HG02885 (cell line): ENCODE data around the gene ULK4.
"Not testable (repeated sequence)": the region's sequence is repeated elsewhere in the genome, so short reads cannot be mapped to it uniquely, and the experiment has no call there.

ENCODE experiments used
- ATAC-seq: cut with Tn5 transposase; IDR thresholded peaks from one replicate; pipeline ENCODE4 v1.9.1; 2021; ENCODE audit warnings: mild to moderate bottlenecking; ENCODE audit not compliant: unreplicated experiment, poor library complexity

Gene ULK4

DNA sequence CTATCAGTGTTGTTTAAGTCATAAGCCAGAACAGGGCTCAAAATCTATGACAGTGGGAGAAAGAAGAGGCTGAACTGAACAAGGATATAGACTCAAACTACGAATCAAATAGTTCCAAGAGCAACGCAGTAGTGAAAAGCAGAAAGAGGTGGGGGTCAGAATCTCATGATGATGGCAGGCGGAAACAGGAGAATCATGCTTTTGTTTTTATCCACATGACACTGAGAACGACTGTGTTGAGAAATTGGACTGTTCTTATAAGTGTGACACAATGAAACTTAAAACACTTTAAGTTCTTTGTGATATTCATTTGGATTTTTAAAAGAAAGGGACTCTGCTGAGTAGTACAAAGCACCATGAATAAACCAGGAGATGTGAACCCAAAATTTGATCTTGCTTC is 309.4 kb downstream of the ULK4 start:
- no peak for ATAC-seq

DNA sequence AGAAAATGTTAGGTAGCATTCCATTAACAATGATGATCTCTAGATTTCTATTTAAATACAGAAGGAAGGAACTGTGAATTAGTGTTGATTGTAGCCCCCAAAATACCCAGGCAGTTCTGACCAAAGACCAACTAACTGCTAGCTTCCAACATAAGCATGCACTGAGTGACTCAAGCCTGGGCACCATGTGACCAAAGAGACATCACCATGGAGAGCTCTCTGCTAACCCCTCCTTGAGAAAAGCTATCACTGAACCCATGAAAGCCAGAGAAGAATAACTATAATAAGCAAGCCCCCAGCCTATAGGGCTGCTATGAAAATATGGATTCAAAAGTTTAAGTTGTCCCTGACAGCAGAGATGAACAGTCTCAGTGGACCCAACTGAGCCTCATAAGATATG is 310.2 kb downstream of the ULK4 start:
- no peak for ATAC-seq

DNA sequence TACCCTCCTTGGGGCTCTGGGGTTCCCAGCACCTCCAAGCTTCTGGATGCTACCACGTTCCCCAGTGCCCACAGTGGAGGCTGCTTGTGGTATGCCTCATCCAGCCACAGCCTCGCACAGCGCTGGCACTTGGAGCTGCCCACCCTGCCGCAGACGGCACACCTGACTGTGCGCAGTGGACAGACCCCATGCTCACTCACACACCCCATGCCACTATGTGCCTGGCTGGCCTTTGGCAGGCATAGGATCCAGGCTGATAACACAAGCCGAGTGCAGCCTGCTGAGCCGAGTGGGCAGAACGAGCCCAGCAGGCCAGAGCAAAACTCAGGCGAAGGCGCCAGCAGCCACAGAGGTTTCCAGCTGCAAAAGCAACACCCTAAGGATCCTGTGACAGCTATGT is 311.5 kb downstream of the ULK4 start:
- no peak for ATAC-seq

DNA sequence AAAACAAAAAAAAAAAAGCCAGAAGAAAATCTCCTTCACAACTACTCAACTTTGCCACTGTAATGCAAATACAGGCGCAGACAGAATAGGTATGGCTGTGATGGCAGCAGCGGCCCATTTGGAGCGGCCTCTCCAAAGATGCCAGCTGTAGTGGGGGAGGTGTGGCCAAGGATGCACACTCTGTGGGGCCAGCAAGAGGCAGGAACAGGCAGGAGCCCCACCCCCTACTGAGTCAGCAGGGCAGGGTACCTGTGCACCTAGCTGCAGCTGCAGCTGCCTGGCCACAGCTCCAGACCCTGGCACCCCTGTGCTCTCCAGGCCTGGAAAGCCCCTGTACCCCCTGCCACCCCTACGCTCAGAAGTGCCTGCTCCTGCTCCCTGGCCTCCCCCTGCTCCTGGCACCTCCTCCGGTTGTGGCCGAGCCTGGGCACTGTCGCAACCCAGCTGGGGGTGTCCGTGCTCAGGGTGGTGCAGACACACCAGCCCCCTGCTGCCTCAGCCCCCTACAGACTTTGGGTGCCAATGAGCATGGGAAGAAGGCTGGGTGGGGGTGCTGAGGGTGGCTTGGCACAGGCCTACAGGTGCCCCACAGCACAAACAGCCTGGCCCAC is 312.7 kb downstream of the ULK4 start:
- ATAC-seq, result no peak

DNA sequence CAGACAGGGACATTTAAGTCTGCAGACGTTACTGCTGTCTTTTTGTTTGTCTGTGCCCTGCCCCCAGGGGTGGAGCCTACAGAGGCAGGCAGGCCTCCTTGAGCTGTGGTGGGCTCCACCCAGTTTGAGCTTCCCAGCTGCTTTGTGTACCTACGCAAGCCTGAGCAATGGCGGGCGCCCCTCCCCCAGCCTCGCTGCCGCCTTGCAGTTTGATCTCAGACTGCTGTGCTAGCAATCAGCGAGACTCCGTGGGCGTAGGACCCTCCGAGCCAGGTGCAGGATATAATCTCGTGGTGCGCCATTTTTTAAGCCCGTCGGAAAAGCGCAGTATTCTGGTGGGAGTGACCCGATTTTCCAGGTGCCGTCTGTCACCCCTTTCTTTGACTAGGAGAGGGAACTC is 314.2 kb downstream of the ULK4 start:
- not testable (repeated sequence) for ATAC-seq

DNA sequence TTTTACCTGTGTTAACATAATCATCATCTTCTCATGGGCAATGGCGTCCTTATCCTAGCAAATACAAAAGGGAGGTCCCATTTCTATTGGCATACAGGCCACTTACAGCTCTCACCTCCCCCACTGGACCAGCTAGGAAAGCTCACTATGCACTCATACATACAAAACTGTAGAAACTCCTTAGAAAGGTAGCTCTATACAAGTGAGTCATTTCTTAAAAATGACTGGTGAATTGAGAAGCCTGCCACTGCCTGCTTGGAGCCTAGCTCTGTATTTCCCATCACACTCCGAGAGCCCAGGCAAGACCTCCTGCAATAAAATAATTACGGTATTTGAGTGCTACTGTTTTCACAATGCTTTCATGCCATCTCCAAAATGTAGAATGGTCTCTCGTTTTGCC is 321.8 kb downstream of the ULK4 start:
- no peak for ATAC-seq

DNA sequence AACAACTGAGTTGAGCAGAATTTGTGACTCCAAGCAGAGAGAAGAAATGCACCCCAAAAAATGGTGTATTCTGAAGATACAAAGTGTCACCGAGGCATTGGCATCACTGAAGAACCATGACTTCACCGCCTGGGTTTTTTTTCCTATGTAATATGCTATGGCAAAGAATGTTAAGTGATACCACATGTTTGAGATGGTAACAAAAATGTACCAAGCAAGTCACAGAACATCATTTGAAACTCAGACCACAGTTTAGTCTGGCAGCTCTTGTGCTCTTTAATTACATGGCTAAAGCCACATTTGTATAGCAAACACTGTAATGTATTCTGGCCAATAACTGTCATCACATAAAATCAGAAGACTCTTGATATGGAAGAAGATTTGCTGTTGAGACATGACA is 323.5 kb downstream of the ULK4 start:
- ATAC-seq, result no peak

DNA sequence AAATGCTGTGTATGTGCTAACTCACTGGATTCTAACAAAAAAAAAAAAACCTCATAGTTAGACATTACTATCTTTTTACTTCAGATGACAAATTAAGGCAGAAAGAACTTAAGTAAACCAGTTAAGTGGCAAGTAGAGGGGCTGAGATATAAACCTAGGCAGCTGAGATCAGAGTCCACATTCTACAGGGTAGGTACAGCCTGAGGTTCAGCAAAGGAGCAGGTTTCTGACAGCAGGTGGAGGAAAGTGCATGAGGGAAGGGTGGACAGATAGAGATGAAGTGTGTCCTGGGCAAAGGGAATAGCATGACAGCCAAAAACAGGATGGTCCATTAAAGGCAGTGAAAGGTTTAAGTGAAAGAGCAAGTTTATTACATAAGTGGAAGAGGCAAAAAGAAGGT is 329.2 kb downstream of the ULK4 start:
- no peak for ATAC-seq

DNA sequence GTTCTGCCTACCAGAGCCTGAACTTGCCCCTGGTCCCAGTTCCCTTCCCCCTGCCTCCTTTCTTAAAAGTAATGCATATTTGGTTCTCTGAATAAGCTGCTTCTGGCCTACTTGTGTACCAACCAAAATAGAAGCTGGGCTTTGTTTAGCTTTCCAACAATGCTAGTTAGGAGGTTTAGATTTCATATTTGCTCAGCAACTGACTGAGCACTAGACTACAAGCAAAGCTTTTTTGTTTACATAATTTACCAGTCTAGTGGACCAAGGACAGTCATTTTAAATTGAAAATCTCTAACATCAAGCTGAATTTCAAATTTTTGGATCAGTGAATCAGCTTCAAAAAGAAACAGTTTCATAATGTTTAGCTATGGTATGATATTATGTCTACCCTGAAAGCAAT is 331.2 kb downstream of the ULK4 start:
- no peak for ATAC-seq

DNA sequence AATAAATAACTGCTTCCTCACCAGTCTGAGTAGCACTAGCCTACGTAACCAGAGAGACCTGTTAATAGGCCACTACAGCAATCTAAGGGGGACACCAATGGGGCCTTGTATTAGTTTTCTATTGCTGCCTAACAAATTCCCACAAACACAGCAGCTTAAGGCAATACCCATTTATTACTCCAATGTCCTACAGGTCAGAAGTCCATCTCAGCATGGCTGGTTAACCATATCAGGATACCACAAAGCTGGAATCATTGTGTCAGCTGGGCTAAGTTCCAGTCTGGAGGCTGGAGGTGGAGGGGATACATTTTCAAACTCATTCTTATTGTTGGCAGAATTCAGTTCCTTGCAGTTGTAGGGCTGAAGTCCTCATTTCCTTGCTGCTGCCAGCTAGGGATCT is 331.9 kb downstream of the ULK4 start:
- ATAC-seq, result no peak

DNA sequence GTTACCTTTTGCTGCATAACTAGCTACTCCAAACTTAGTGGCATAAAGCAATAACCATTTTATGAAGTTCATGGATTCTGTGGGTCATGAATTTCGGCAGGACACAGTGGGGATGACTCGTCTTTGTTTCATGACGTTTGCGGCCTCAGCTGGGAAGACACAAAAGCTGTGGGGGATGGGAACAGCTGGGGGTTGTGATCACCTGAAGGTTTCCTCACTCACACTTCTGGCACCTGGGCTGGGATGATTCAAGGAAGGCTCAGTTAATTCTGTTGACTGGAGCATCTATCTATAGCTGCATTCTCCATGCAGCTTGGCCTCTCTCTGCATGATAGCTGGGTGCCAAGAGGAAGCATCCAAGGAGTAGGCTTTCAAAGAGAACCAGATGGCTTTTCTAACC is 332.8 kb downstream of the ULK4 start:
- no peak for ATAC-seq

DNA sequence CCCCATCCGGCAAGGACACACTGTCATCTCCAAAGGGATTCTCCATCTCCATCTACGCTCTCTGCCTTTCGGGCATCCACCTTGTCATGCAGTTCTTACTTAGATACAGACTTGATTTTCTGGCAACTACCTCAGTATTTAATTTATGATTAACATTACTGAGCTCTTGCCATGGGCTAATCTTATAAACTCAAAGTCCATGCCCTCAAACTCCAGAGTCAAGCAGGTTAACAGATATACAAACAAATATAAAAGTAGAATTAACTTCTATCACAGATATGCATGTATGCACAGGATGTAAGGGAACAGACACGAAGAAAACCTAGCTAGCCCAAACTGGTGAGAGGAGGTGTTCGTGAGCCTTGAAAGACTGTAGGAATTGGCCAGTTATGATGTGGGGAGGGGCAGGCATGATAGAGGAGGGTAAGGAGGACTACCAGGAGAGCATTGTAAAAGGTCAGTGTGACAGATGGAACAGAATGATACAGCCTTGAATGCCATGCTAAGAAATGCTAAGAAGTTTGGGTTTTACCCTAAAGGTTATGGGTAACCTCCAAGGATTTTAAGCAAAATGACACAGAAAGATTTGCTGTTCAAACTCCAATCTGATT is 334.3 kb downstream of the ULK4 start:
- ATAC-seq, result no peak

DNA sequence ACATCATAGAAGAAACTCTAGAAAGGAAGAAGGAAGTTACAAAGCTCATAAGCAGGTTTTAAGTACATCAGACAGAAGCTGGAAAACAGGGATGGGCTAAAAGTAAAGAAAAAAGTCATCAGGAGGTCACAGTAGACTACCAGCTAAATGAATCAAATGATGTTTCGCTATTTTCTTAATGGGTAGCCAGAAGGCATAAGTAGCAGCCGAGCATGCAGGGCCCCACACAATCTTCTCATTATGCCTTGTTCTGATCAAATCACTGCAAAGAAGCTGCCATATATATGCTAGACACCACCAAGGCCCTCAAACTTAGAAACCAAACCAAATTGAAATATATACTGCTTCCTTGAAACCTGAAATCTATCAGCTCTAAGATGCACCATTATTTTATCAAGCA is 349.1 kb downstream of the ULK4 start:
- no peak for ATAC-seq

DNA sequence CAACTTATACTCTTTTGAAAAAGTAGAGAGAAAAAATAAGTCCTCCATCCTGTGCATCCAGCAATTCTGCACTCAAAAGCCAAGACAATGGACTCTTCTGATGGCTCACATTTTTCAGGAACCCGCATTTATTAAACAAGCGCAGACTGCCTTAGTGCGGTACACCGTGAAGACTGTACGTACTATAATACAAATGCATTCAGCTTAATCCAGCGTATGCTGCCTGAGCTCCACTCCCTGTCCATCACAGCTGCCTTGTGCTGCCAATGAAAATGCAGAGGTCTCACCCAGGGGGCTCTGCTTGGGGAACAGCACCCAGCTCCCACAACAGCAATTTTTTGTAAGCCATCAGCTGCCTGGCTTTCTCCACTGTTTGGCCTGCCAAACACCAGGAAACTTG is 350.9 kb downstream of the ULK4 start:
- ATAC-seq, result no peak

DNA sequence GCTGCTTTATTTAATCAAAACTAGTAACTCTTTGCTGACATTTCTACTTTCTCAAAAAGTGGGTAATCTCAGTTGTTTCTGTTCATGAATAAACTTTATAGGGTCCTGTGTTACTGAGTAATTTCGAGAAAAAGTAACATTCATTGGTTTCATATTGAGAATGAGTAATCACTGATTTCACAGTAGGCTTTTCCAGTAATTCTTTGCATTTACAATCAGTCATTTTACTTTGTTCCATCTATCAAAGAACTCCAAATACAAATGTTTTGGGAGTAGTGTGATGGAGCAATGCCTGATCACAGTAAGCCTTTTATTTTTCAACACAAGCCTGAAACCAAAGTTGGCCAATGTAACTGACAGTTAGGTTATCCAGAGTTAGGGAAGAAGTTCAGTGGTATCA is 353.6 kb downstream of the ULK4 start:
- peak; percentile 54 for ATAC-seq

DNA sequence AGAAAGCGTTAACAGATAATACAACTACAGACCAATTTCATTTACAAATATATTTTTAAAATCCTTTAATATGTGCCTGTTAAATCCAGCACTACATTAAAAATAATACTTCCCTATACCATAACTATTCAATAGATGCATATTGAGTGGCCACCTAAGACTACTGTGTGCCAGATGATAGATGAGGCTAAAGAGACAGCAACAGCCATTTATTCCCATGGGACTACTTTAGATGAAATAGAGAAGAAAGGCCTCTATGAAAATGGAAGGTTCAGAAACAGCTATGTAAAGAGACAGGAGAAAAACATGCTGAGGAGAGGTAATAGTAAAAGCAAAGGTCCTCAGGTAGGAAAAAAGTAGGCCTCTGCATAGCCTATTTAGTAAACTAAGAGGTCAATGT is 358.1 kb downstream of the ULK4 start:
- no peak for ATAC-seq

DNA sequence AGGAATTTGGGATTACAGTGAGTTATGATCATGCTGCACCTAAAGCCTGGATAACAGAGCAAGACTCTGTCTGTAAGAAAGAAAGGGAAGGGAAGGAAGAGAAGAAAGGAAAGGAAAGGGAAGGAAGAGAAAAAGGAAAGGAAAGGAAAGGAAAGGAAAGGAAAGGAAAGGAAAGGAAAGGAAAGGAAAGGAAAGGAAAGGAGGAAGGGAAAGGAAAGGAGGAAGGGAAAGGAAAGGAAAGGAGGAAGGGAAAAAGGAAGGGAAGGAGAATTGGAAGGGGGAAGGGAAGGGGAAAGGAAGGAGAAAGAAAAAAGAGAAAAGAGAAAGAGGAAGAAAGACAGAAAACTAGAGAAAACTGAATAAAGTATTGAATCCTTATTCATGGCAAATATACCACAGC is 359.8 kb downstream of the ULK4 start:
- ATAC-seq, result no peak

DNA sequence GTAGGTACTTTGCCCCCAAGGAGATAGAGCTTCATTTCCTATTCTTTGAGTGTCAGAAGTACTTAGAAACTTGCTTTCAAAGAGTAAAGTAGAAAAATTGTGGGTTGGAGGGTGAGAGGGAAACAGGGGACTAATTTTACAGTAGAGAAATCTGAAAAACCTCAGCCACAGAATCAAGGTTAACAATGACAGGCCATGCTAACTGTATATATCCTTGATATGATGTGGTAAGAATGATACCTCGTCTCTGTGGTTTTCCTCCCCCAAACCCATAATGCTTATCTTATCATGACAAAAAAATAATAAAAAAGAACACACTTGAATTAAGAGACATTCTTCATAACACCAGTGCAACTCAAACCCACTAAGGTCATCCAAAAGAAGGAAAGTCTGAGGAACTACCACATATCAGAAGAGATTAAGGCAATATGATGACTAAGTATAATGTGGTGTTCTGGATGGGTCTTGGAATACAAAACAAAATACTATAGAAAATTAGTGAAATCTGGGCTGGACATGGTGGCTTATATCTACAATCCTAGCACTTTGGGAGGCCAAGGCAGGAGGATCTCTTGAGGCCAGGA is 360.4 kb downstream of the ULK4 start:
- ATAC-seq, result no peak

DNA sequence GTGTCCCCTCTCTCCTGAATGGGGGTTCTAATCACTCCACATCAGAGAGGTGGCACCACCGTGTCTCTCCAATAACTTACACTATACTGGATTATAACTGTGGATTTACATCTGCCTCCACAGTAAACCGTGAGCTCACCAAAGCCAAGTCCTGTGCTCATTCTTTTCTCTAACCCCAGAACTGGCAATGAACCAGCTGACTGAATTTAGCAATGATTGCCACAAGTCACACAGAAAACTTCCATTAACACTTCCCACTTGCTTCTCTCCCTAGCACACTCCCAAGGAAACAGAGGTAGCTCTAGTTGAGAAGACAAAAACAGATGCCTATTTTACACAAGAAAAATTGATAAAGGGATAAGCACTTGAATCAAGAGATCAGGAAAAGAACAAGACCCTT is 361.3 kb downstream of the ULK4 start:
- ATAC-seq, result no peak

DNA sequence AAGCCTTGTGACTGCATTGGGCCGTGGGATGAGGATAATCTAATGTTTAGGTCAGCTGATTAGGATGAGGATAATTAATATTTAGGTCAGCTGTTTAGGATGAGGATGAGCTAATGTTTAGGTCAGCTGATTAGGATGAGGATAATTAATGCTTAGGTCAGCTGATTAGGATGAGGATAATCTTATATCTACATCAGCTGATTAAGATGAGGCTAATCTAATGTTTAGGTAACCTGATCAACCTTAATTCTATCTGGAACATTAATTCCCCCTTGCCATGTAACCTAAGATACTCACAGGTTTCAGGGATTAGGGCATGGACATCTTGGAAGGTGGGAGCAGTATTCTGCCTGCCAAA is 362.8 kb downstream of the ULK4 start:
- no peak for ATAC-seq

DNA sequence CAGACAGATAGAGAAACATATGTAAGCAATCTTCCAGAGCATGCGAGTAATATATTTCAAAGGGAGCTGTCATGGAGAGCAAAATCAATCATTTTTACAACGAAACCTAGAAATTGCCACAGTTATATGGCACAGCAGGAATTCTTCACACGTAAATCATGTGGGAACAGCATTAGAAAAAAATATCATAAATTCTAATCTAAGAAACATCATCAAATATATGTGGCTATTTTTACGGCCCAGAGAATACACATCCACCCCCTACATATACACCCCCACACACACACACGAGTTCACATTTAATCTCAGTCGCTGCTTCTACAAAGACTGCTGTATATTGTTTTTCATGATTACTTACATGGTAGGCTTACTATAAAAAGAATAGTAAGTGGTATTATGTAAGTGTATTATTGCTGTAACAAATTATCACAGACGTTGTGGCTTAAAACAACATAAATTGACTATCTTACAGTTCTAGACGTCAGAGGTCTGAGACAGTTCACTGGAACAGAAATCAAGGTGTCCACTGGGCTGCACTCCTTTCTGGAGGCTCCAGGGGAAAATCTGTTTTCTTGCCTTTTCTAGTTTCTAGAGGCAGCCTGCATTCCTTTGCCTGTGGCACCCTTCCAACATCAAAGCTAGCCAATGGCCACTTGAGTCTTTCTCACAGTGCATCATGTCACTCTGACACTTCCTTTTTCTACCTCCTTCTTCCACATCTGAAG is 363.3 kb downstream of the ULK4 start:
- ATAC-seq, result no peak

DNA sequence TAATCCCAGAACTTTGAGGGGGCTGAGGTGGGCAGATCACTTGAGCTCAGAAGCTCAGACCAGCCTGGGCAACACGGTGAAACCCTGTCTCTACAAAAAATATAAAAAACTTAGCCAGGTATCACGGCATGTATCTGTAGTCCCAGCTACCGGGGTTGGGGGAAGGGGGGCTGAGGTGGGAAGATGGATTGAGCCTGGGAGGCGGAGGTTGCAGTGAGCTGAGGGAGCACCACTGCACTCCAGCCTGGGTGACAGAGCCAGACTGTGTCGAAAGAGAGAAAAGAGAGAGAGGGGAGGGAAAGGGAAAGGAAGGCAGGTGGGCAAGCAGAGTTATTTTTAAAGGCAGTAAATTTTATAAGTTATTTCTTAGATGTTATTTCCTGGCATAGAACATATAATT is 368.1 kb downstream of the ULK4 start:
- no peak for ATAC-seq
